Skeletal muscle cell (primary cell): Measurements from ENCODE around the gene CDK3.
"Not testable (repeated sequence)": the region's sequence is repeated elsewhere in the genome, so short reads cannot be mapped to it uniquely, and the experiment has no call there.

Experiments used
- DNase-seq: peaks from one replicate; pipeline ENCODE4 v3.0.0-alpha.2; 2010; ENCODE audit warnings: low read depth
- H3K4me3 ChIP-seq: 2 replicates; pipeline ENCODE4 v1.5.1; 2011; ENCODE audit warnings: low read depth, mild to moderate bottlenecking, control low read depth, low read length, moderate library complexity

CDK3 gene

GRCh38 chr17:76032780-76033108 lies 32.1 kb downstream of the CDK3 start:
- no peak for DNase-seq

GRCh38 chr17:76033139-76033538 lies 32.5 kb downstream of the CDK3 start:
- no peak for DNase-seq
- no peak overlapping the region for H3K4me3 ChIP-seq

More at GRCh38 chr17:76032780-76033108, 32.1 kb downstream of the CDK3 start:
- H3K4me3 ChIP-seq = no peak overlapping the region

GRCh38 chr17:76034428-76035350 lies 34.0 kb downstream of the CDK3 start:
- DNase-seq = no peak
- H3K4me3 ChIP-seq = no peak overlapping the region

- no peak overlapping the region for H3K4me3 ChIP-seq
- no peak for DNase-seq
Measured at GRCh38 chr17:76036497-76037261, 36.0 kb downstream of the CDK3 start.

GRCh38 chr17:76038050-76038449 lies 37.4 kb downstream of the CDK3 start:
- no peak for DNase-seq

GRCh38 chr17:76039121-76039520 lies 38.5 kb downstream of the CDK3 start:
- DNase-seq = no peak
- H3K4me3 ChIP-seq = no peak overlapping the region

More at GRCh38 chr17:76038050-76038449, 37.4 kb downstream of the CDK3 start:
- H3K4me3 ChIP-seq = no peak overlapping the region

GRCh38 chr17:76040376-76040775 lies 39.7 kb downstream of the CDK3 start:
- no peak overlapping the region for H3K4me3 ChIP-seq
- DNase-seq = no peak

- not testable (repeated sequence) for DNase-seq, H3K4me3 ChIP-seq
Measured at GRCh38 chr17:76042868-76043267, 42.2 kb downstream of the CDK3 start.

- DNase-seq, H3K4me3 ChIP-seq: not testable (repeated sequence)
Measured at GRCh38 chr17:76044475-76045007, 43.9 kb downstream of the CDK3 start.

- DNase-seq = no peak
- H3K4me3 ChIP-seq = no peak overlapping the region
Measured at GRCh38 chr17:76046064-76046463, 45.4 kb downstream of the CDK3 start.

- no peak for DNase-seq
- no peak overlapping the region for H3K4me3 ChIP-seq
Measured at GRCh38 chr17:76048025-76048605, 47.5 kb downstream of the CDK3 start.

GRCh38 chr17:76048711-76049110 lies 48.1 kb downstream of the CDK3 start:
- no peak for DNase-seq
- no peak overlapping the region for H3K4me3 ChIP-seq

GRCh38 chr17:76049239-76049638 lies 48.6 kb downstream of the CDK3 start:
- DNase-seq = no peak
- H3K4me3 ChIP-seq = no peak overlapping the region

- no peak overlapping the region for H3K4me3 ChIP-seq
- no peak for DNase-seq
Measured at GRCh38 chr17:76049836-76050537, 49.3 kb downstream of the CDK3 start.

GRCh38 chr17:76050538-76051467 lies 50.1 kb downstream of the CDK3 start:
- H3K4me3 ChIP-seq = no peak overlapping the region
- DNase-seq = no peak

- H3K4me3 ChIP-seq = no peak overlapping the region
Measured at GRCh38 chr17:76051561-76051960, 50.9 kb downstream of the CDK3 start.

GRCh38 chr17:76053246-76054111 lies 52.8 kb downstream of the CDK3 start:
- H3K4me3 ChIP-seq = no peak overlapping the region
- DNase-seq = peak; percentile 26

More at GRCh38 chr17:76051561-76051960, 50.9 kb downstream of the CDK3 start:
- DNase-seq = no peak
